ENCODE data around the gene ST6GAL2. TPM values are rescaled to one million over a fixed set of nuclear protein-coding genes. Genes with fewer than 3 reads are reported as not detected.

Gene ST6GAL2
- total RNA-seq, 2 donors from 2014 or later, result 0.52 TPM; not detected in 1

GRCh38 chr2:106851087-106851874 is 34.7 kb downstream of the ST6GAL2 start:
- H3K4me3 ChIP-seq, result no peak overlapping the region
- TF ChIP-seq POLR2A (IDR thresholded peaks at IDR 0.05), result no peak
- no peak for TF ChIP-seq CTCF (IDR thresholded peaks at IDR 0.05)
- no peaks in the 10 kb centered on the region for H3K9me3 ChIP-seq
- no peaks in the 10 kb centered on the region for H3K36me3 ChIP-seq (replicated peaks in 1 of 2; ENCODE audit: insufficient read depth in 1 of 2, low read depth in 2 of 2)
- DNase-seq (no peak), ATAC-seq (no peak)
- 28 to 32% methylated on average over 7 of the region's 7 CpGs for whole genome bisulfite sequencing, 2 donors
- no peaks in the 10 kb centered on the region for H3K4me1 ChIP-seq
- intact Hi-C loops (cut with DNase I), result no loop called here
- H3K27ac ChIP-seq, result no peak overlapping the region
- no peaks in the 10 kb centered on the region for H3K27me3 ChIP-seq

GRCh38 chr2:106849253-106849652 is 36.7 kb downstream of the ST6GAL2 start:
- DNase-seq (no peak), ATAC-seq (no peak)
- no peak for TF ChIP-seq POLR2A (IDR thresholded peaks at IDR 0.05)
- TF ChIP-seq CTCF (IDR thresholded peaks at IDR 0.05), result no peak
- WGBS, 2 donors, result 88 to 93% methylated on average over 2 of the region's 2 CpGs
- H3K4me1 ChIP-seq, result no peaks in the 10 kb centered on the region
- H3K4me3 ChIP-seq, result no peak overlapping the region
- H3K9me3 ChIP-seq, result no peaks in the 10 kb centered on the region
- no peak overlapping the region for H3K27ac ChIP-seq
- no peaks in the 10 kb centered on the region for H3K27me3 ChIP-seq
- H3K36me3 ChIP-seq (replicated peaks in 1 of 2; ENCODE audit: insufficient read depth in 1 of 2, low read depth in 2 of 2), result no peaks in the 10 kb centered on the region
- intact Hi-C loops (cut with DNase I), result no loop called here

GRCh38 chr2:106847366-106847765 is 38.6 kb downstream of the ST6GAL2 start:
- H3K27me3 ChIP-seq, result no peaks in the 10 kb centered on the region

GRCh38 chr2:106845716-106846115 is 40.3 kb downstream of the ST6GAL2 start:
- Histone ChIP-seq H3K9me3 (no peaks in the 10 kb centered on the region), H3K27ac (no peak overlapping the region), H3K36me3 (replicated peaks in 1 of 2; ENCODE audit: insufficient read depth in 1 of 2, low read depth in 2 of 2) (no peaks in the 10 kb centered on the region), H3K4me1 (peaks cover 12% of the 10 kb centered on the region), H3K27me3 (no peaks in the 10 kb centered on the region), H3K4me3 (no peak overlapping the region)
- DNase-seq (no peak), ATAC-seq (no peak)
- WGBS, 2 donors, result 93 to 94% methylated on average over 6 of the region's 6 CpGs
- TF ChIP-seq CTCF (IDR thresholded peaks at IDR 0.05) (no peak), POLR2A (IDR thresholded peaks at IDR 0.05) (no peak)
- intact Hi-C loops (cut with DNase I), result no loop called here

More at GRCh38 chr2:106847366-106847765, 38.6 kb downstream of the ST6GAL2 start:
- 51 to 72% methylated on average over 2 of the region's 2 CpGs for WGBS, 2 donors
- no peaks in the 10 kb centered on the region for H3K9me3 ChIP-seq
- H3K36me3 ChIP-seq (replicated peaks in 1 of 2; ENCODE audit: insufficient read depth in 1 of 2, low read depth in 2 of 2), result no peaks in the 10 kb centered on the region
- no peak overlapping the region for H3K4me3 ChIP-seq
- peaks cover 5% of the 10 kb centered on the region for H3K4me1 ChIP-seq
- TF ChIP-seq POLR2A (IDR thresholded peaks at IDR 0.05) (no peak), CTCF (IDR thresholded peaks at IDR 0.05) (no peak)
- H3K27ac ChIP-seq, result no peak overlapping the region
- ATAC-seq (no peak), DNase-seq (no peak)
- intact Hi-C loops (cut with DNase I), result no loop called here

GRCh38 chr2:106843910-106844250 is 42.1 kb downstream of the ST6GAL2 start:
- H3K27ac ChIP-seq, result no peak overlapping the region
- intact Hi-C loops (cut with DNase I), result no loop called here
- H3K4me1 ChIP-seq, result peaks cover 12% of the 10 kb centered on the region
- no peaks in the 10 kb centered on the region for H3K27me3 ChIP-seq
- H3K4me3 ChIP-seq, result no peak overlapping the region
- no peaks in the 10 kb centered on the region for H3K9me3 ChIP-seq
- TF ChIP-seq CTCF (IDR thresholded peaks at IDR 0.05) (no peak), POLR2A (IDR thresholded peaks at IDR 0.05) (no peak)
- DNase-seq (no peak), ATAC-seq (no peak)
- no peaks in the 10 kb centered on the region for H3K36me3 ChIP-seq (replicated peaks in 1 of 2; ENCODE audit: insufficient read depth in 1 of 2, low read depth in 2 of 2)
- 87 to 93% methylated on average over 5 of the region's 5 CpGs for WGBS, 2 donors

All from body of pancreas (tissue), 4 donors.